Neutrophil (primary cell): ENCODE data around the gene ANO10.

Source experiments
- H3K27ac ChIP-seq: fragments of 200-600 bp; sonication (generic); 2 replicates; pipeline ENCODE4 v1.5.1; 2016; ENCODE audit warnings: mild to moderate bottlenecking, moderate library complexity
- H3K27me3 ChIP-seq: fragments of 200-600 bp; sonication (generic); 2 replicates; pipeline ENCODE4 v1.6.0; 2016; ENCODE audit warnings: mild to moderate bottlenecking
- H3K36me3 ChIP-seq: fragments of 200-600 bp; sonication (generic); 2 replicates; pipeline ENCODE4 v1.5.1; 2017
- H3K4me1 ChIP-seq, 2 experiments: fragments of 200-600 bp in 1 of 2; sonication (generic) in 1 of 2; 1 replicate in 1 of 2; 2 replicates in 1 of 2; pipeline versions ENCODE4 v1.5.1 to v1.6.1; 2013 to 2016; ENCODE audit warnings: low read depth in 1 of 2, low read length in 1 of 2, mild to moderate bottlenecking in 1 of 2, moderate library complexity in 1 of 2; ENCODE audit not compliant: control insufficient read depth in 1 of 2, insufficient read depth in 1 of 2
- H3K4me3 ChIP-seq, 2 experiments: fragments of 200-600 bp in 1 of 2; sonication (generic) in 1 of 2; 1 replicate in 1 of 2; 2 replicates in 1 of 2; pipeline ENCODE4 v1.5.1; 2013 to 2016; ENCODE audit warnings: low read depth in 1 of 2, low read length in 1 of 2, mild to moderate bottlenecking in 1 of 2, moderate library complexity in 1 of 2
- H3K9me3 ChIP-seq: fragments of 200-600 bp; sonication (generic); 2 replicates; pipeline ENCODE4 v1.5.1; 2016
- CTCF ChIP-seq: fragments of 200-600 bp; sonication (generic); IDR thresholded peaks from 2 replicates; pipeline ENCODE4 v1.5.1; 2016; ENCODE audit warnings: antibody characterized with exemption

Gene ANO10

GRCh38 chr3:43432462-43432861 is 189.3 kb downstream of the ANO10 start:
- Histone ChIP-seq H3K9me3 (no peaks in the 10 kb centered on the region), H3K27me3 (no peaks in the 10 kb centered on the region), H3K4me3 (no peak overlapping the region), H3K36me3 (peaks cover 17% of the 10 kb centered on the region), H3K4me1 (no peaks in the 10 kb centered on the region), H3K27ac (no peak overlapping the region)
- TF ChIP-seq CTCF = no peak

DNA sequence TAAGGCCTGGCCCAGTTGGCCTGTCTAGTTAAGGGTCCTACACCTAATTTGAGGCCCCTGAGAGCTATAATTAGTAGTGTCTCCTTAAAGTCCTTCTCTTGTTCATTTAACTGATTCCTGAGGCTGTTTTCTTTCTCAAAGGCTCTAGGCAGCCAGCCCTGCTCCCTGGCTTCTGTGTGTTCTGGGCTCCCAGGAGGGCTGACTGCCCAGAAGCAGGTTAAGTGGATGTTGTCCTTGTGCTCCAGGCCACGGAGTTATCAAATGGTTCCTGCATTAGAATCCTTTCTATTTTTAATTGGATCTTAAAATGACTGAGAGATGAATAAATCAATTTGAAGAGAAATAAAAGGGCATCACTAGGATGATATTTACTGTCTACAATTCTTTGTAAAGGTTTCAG is 195.4 kb downstream of the ANO10 start:
- no peak overlapping the region for H3K27ac ChIP-seq
- H3K9me3 ChIP-seq = no peaks in the 10 kb centered on the region
- H3K36me3 ChIP-seq = peaks cover 13% of the 10 kb centered on the region
- no peaks in the 10 kb centered on the region for H3K27me3 ChIP-seq
- H3K4me3 ChIP-seq = no peak overlapping the region
- no peak for TF ChIP-seq CTCF
- peaks cover 0 to 2% of the 10 kb centered on the region in 2 experiments for H3K4me1 ChIP-seq

- H3K27ac ChIP-seq = no peak overlapping the region
- H3K4me3 ChIP-seq = no peak overlapping the region
- no peak for TF ChIP-seq CTCF
These were observed 196.0 kb downstream of the ANO10 start for GRCh38 chr3:43425829-43426228.

GRCh38 chr3:43423639-43424038 is 198.2 kb downstream of the ANO10 start:
- TF ChIP-seq CTCF = no peak
- Histone ChIP-seq H3K27ac (no peak overlapping the region), H3K4me1 (peaks cover 4 to 9% of the 10 kb centered on the region in 2 experiments), H3K9me3 (no peaks in the 10 kb centered on the region), H3K27me3 (no peaks in the 10 kb centered on the region), H3K4me3 (no peak overlapping the region), H3K36me3 (peaks cover 3% of the 10 kb centered on the region)

More at GRCh38 chr3:43425829-43426228, 196.0 kb downstream of the ANO10 start:
- Histone ChIP-seq H3K27me3 (no peaks in the 10 kb centered on the region), H3K4me1 (peaks cover 4 to 7% of the 10 kb centered on the region in 2 experiments), H3K36me3 (peaks cover 9% of the 10 kb centered on the region), H3K9me3 (no peaks in the 10 kb centered on the region)

GRCh38 chr3:43423142-43423541 is 198.7 kb downstream of the ANO10 start:
- H3K27ac ChIP-seq = no peak overlapping the region
- no peak overlapping the region for H3K4me3 ChIP-seq
- H3K27me3 ChIP-seq = no peaks in the 10 kb centered on the region
- no peak for TF ChIP-seq CTCF
- peaks cover 5% of the 10 kb centered on the region for H3K36me3 ChIP-seq
- no peaks in the 10 kb centered on the region for H3K9me3 ChIP-seq
- peaks cover 4 to 9% of the 10 kb centered on the region in 2 experiments for H3K4me1 ChIP-seq
